Trophoblast cell (in vitro differentiated cells and primary cell): Measurements from ENCODE around the gene ZCCHC4.

Experiments used
- DNase-seq, 2 donors: peaks; one replicate each; pipeline ENCODE4 v3.0.0-alpha.2; 2016
- H2AFZ ChIP-seq: 2 replicates; pipeline ENCODE4 v1.6.1; 2013; ENCODE audit warnings: low read length, moderate library complexity, mild to moderate bottlenecking; ENCODE audit not compliant: insufficient read depth, poor library complexity
- H2AK5ac ChIP-seq: 2 replicates; pipeline ENCODE4 v1.6.1; 2013; ENCODE audit warnings: mild to moderate bottlenecking, low read length
- H2BK120ac ChIP-seq: 2 replicates; pipeline ENCODE4 v1.6.1; 2013; ENCODE audit warnings: low read length, mild to moderate bottlenecking, moderate library complexity; ENCODE audit not compliant: insufficient read depth, poor library complexity
- H2BK12ac ChIP-seq: 2 replicates; pipeline ENCODE4 v1.6.1; 2013; ENCODE audit warnings: mild to moderate bottlenecking, low read length, moderate library complexity
- H2BK5ac ChIP-seq: 2 replicates; pipeline ENCODE4 v1.6.1; 2013; ENCODE audit warnings: low read length, low read depth, moderate library complexity, mild to moderate bottlenecking; ENCODE audit not compliant: poor library complexity
- H3K14ac ChIP-seq: 2 replicates; pipeline ENCODE4 v1.6.1; 2013; ENCODE audit warnings: mild to moderate bottlenecking, low read length
- H3K18ac ChIP-seq: 2 replicates; pipeline ENCODE4 v1.6.1; 2013; ENCODE audit warnings: mild to moderate bottlenecking, low read length
- H3K23ac ChIP-seq: 2 replicates; pipeline ENCODE4 v1.6.1; 2013; ENCODE audit warnings: low read length
- H3K27ac ChIP-seq: 2 replicates; pipeline ENCODE4 v1.5.1; 2013; ENCODE audit warnings: low read depth, mild to moderate bottlenecking, inconsistent platforms, low read length, moderate library complexity
- H3K27me3 ChIP-seq: 2 replicates; pipeline ENCODE4 v1.6.1; 2013; ENCODE audit warnings: inconsistent platforms, mild to moderate bottlenecking, low read length, moderate library complexity; ENCODE audit not compliant: insufficient read depth
- H3K36me3 ChIP-seq, 2 experiments: 1 replicate in 1 of 2; 2 replicates in 1 of 2; pipeline ENCODE4 v1.6.1; 2013; ENCODE audit warnings: low read length in 2 of 2, mild to moderate bottlenecking in 2 of 2, moderate library complexity in 1 of 2; ENCODE audit not compliant: insufficient read depth in 2 of 2, control insufficient read depth in 1 of 2
- H3K4ac ChIP-seq: 2 replicates; pipeline ENCODE4 v1.6.1; 2013; ENCODE audit warnings: low read depth, mild to moderate bottlenecking, low read length, moderate library complexity
- H3K4me1 ChIP-seq, 2 experiments: 1 replicate in 1 of 2; 2 replicates in 1 of 2; pipeline ENCODE4 v1.6.1; 2013; ENCODE audit warnings: low read length in 2 of 2, mild to moderate bottlenecking in 2 of 2, moderate library complexity in 1 of 2; ENCODE audit not compliant: insufficient read depth in 2 of 2, control insufficient read depth in 1 of 2
- H3K4me2 ChIP-seq: 2 replicates; pipeline ENCODE4 v1.6.1; 2013; ENCODE audit warnings: inconsistent platforms, mild to moderate bottlenecking, low read length, moderate library complexity
- H3K4me3 ChIP-seq: 2 replicates; pipeline ENCODE4 v1.5.1; 2013; ENCODE audit warnings: mild to moderate bottlenecking, low read depth, low read length, inconsistent platforms
- H3K79me1 ChIP-seq: one replicate; pipeline ENCODE4 v1.6.1; 2013; ENCODE audit warnings: low read length
- H3K79me2 ChIP-seq: 2 replicates; pipeline ENCODE4 v1.6.1; 2013; ENCODE audit warnings: low read length, mild to moderate bottlenecking; ENCODE audit not compliant: control insufficient read depth, insufficient read depth, poor library complexity
- H3K9ac ChIP-seq: 2 replicates; pipeline ENCODE4 v1.6.1; 2013; ENCODE audit warnings: mild to moderate bottlenecking, low read length
- H3K9me3 ChIP-seq: 2 replicates; pipeline ENCODE4 v1.6.1; 2013; ENCODE audit warnings: low read depth, mild to moderate bottlenecking, control low read depth, inconsistent platforms, low read length; ENCODE audit not compliant: insufficient read depth
- H4K12ac ChIP-seq: 2 replicates; pipeline ENCODE4 v1.6.1; 2013; ENCODE audit warnings: low read depth, mild to moderate bottlenecking, low read length, moderate library complexity
- H4K8ac ChIP-seq: 2 replicates; pipeline ENCODE4 v1.6.1; 2013; ENCODE audit warnings: low read depth, mild to moderate bottlenecking, low read length, moderate library complexity
- H4K91ac ChIP-seq: one replicate; pipeline ENCODE4 v1.6.1; 2013; ENCODE audit warnings: low read depth, mild to moderate bottlenecking, low read length, moderate library complexity
- WGBS: extraction: QIAGEN DNeasy Blood & Tissue Kit; methylation state at CpG from one replicate; pipeline ENCODE4 v1.1.7; 2013; ENCODE audit warnings: missing lambda C conversion rate; ENCODE audit not compliant: insufficient read length, insufficient coverage; ENCODE audit errors: extremely low coverage; 5-methylcytosine and 5-hydroxymethylcytosine counted together

The ZCCHC4 gene

GRCh38 chr4:25376754-25377571 lies 64.4 kb downstream of the ZCCHC4 start, which contains the start of gene ANAPC4:
Gene ANAPC4, plus strand, starts transcription at chr4:25377263. Its CDS starts 165 bp downstream, at chr4:25377428.
- WGBS = no CpG with 5 or more reads among the region's 74 CpGs

GRCh38 chr4:25377572-25378436 lies 65.2 kb downstream of the ZCCHC4 start:
- DNase-seq = no peak
- H3K79me1 ChIP-seq = peaks cover 10% of the 10 kb centered on the region
- H2BK120ac ChIP-seq = peak overlapping the region; percentile 88
- H3K27ac ChIP-seq = peak overlapping the region; percentile 53
- H2AK5ac ChIP-seq = peak overlapping the region; percentile 73
- no CpG with 5 or more reads among the region's 18 CpGs for WGBS
- peaks cover 3 to 6% of the 10 kb centered on the region in 2 experiments for H3K4me1 ChIP-seq
- H4K91ac ChIP-seq = peak overlapping the region; percentile 83
- H3K4me3 ChIP-seq = peak overlapping the region; percentile 86
- peak overlapping the region; percentile 92 for H3K14ac ChIP-seq
- no peaks in the 10 kb centered on the region for H3K9me3 ChIP-seq
- H2BK5ac ChIP-seq = peak overlapping the region; percentile 91
- H2AFZ ChIP-seq = peak overlapping the region; percentile 99
- peak overlapping the region; percentile 96 for H3K4me2 ChIP-seq
- H3K18ac ChIP-seq = peak overlapping the region; percentile 92
- peak overlapping the region; percentile 95 for H3K4ac ChIP-seq
- H3K23ac ChIP-seq = no peak overlapping the region
- no peaks in the 10 kb centered on the region for H3K27me3 ChIP-seq
- H3K36me3 ChIP-seq = peaks cover 5 to 7% of the 10 kb centered on the region in 2 experiments
- H3K9ac ChIP-seq = peak overlapping the region; percentile 99
- H4K8ac ChIP-seq = peak overlapping the region; percentile 97
- H4K12ac ChIP-seq = peak overlapping the region; percentile 97
- no peak overlapping the region for H2BK12ac ChIP-seq
- peaks cover 11% of the 10 kb centered on the region for H3K79me2 ChIP-seq

More at GRCh38 chr4:25376754-25377571, 64.4 kb downstream of the ZCCHC4 start, which contains the start of gene ANAPC4:
- Histone ChIP-seq H3K9me3 (no peaks in the 10 kb centered on the region), H2BK5ac (peak within 1 kb of the TSS; percentile 91), H3K27ac (peak within 1 kb of the TSS; percentile 53), H4K91ac (peak within 1 kb of the TSS; percentile 91), H2BK12ac (peak within 1 kb of the TSS; percentile 24), H3K4me2 (peak within 1 kb of the TSS; percentile 96), H3K18ac (peak within 1 kb of the TSS; percentile 93), H3K9ac (peak within 1 kb of the TSS; percentile 99), H3K27me3 (no peaks in the 10 kb centered on the region), H3K36me3 (peaks cover 5 to 7% of the 10 kb centered on the region in 2 experiments), H3K4me3 (peak within 1 kb of the TSS; percentile 86), H3K4me1 (peaks cover 3 to 6% of the 10 kb centered on the region in 2 experiments), H4K12ac (peak within 1 kb of the TSS; percentile 99), H3K23ac (no peak within 1 kb of the TSS), H2AFZ (peak within 1 kb of the TSS; percentile 99), H4K8ac (peak within 1 kb of the TSS; percentile 97), H2AK5ac (peak within 1 kb of the TSS; percentile 73), H3K14ac (peak within 1 kb of the TSS; percentile 92), H3K79me1 (peaks cover 10% of the 10 kb centered on the region), H3K4ac (peak within 1 kb of the TSS; percentile 95), H2BK120ac (peak within 1 kb of the TSS; percentile 88), H3K79me2 (peaks cover 11% of the 10 kb centered on the region)
- peak; percentile 81 to 87 for DNase-seq

- no CpG with 5 or more reads among the region's 6 CpGs for WGBS
- Histone ChIP-seq H2AFZ (no peak overlapping the region), H3K4me2 (peak overlapping the region; percentile 96), H3K14ac (no peak overlapping the region), H3K18ac (no peak overlapping the region), H4K12ac (no peak overlapping the region), H3K4ac (no peak overlapping the region), H3K79me2 (peaks cover 11% of the 10 kb centered on the region), H3K9me3 (no peaks in the 10 kb centered on the region), H4K91ac (no peak overlapping the region), H3K23ac (no peak overlapping the region), H2BK120ac (no peak overlapping the region), H3K27ac (no peak overlapping the region), H2AK5ac (no peak overlapping the region), H2BK5ac (no peak overlapping the region), H3K79me1 (peaks cover 10% of the 10 kb centered on the region), H3K27me3 (no peaks in the 10 kb centered on the region), H2BK12ac (no peak overlapping the region), H3K9ac (no peak overlapping the region), H4K8ac (no peak overlapping the region), H3K4me1 (peaks cover 3 to 6% of the 10 kb centered on the region in 2 experiments), H3K36me3 (peaks cover 5 to 7% of the 10 kb centered on the region in 2 experiments), H3K4me3 (no peak overlapping the region)
- DNase-seq = no peak
Observed at GRCh38 chr4:25378437-25378743, 65.8 kb downstream of the ZCCHC4 start.

GRCh38 chr4:25379591-25379990 lies 67.0 kb downstream of the ZCCHC4 start:
- peaks cover 11% of the 10 kb centered on the region for H3K79me2 ChIP-seq
- no peak overlapping the region for H3K27ac ChIP-seq
- no peak overlapping the region for H3K4me2 ChIP-seq
- no peak overlapping the region for H3K4ac ChIP-seq
- no peak overlapping the region for H2BK120ac ChIP-seq
- H2BK12ac ChIP-seq = no peak overlapping the region
- H2BK5ac ChIP-seq = no peak overlapping the region
- H3K27me3 ChIP-seq = no peaks in the 10 kb centered on the region
- no peak overlapping the region for H3K18ac ChIP-seq
- H3K4me1 ChIP-seq = peaks cover 3 to 6% of the 10 kb centered on the region in 2 experiments
- H4K8ac ChIP-seq = no peak overlapping the region
- H2AK5ac ChIP-seq = no peak overlapping the region
- no peak overlapping the region for H3K4me3 ChIP-seq
- no peak overlapping the region for H3K9ac ChIP-seq
- no peak overlapping the region for H3K23ac ChIP-seq
- no peaks in the 10 kb centered on the region for H3K9me3 ChIP-seq
- H4K91ac ChIP-seq = no peak overlapping the region
- no peak overlapping the region for H2AFZ ChIP-seq
- H3K36me3 ChIP-seq = peaks cover 10 to 12% of the 10 kb centered on the region in 2 experiments
- no peak overlapping the region for H3K14ac ChIP-seq
- H3K79me1 ChIP-seq = peaks cover 10% of the 10 kb centered on the region
- no peak for DNase-seq
- H4K12ac ChIP-seq = no peak overlapping the region
- no CpG with 5 or more reads among the region's 2 CpGs for WGBS
